ENCODE data around the gene HOATZ. TPM values are rescaled to one million over a fixed set of nuclear protein-coding genes. Genes with fewer than 3 reads are reported as not detected.

The HOATZ gene
- total and polyA plus RNA-seq, 7 donors, result not detected

DNA sequence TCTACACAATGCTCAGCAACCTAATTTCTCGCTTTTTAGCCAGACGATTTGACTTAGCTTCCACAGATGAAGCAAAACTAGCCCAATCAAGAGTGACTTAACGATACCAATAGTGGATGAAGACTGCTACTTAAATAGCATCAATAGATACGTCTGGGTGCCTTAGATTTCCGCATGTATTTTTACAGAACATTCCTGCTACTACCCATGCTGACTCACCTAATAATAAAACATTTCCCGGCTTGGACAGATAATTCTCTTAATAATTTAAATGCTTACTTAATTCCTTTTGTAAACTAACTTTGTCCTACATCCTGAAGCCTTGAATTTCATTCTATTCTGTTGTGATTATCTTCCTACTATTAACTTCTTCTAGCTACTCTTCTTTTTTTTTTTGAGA, 20.7 kb downstream of the HOATZ start:
- H3K4me1 ChIP-seq, result peaks cover 0 to 16% (median 11%) of the 10 kb centered on the region in 4 donors
- WGBS, 2 donors, result 80 to 89% methylated on average over 6 of the region's 6 CpGs
- intact Hi-C loops (cut with DNase I), result no loop called here
- H3K36me3 ChIP-seq, result no peaks in the 10 kb centered on the region
- no peak overlapping the region for H3K4me3 ChIP-seq
- no peak for DNase-seq
- TF ChIP-seq, protein P1, sequence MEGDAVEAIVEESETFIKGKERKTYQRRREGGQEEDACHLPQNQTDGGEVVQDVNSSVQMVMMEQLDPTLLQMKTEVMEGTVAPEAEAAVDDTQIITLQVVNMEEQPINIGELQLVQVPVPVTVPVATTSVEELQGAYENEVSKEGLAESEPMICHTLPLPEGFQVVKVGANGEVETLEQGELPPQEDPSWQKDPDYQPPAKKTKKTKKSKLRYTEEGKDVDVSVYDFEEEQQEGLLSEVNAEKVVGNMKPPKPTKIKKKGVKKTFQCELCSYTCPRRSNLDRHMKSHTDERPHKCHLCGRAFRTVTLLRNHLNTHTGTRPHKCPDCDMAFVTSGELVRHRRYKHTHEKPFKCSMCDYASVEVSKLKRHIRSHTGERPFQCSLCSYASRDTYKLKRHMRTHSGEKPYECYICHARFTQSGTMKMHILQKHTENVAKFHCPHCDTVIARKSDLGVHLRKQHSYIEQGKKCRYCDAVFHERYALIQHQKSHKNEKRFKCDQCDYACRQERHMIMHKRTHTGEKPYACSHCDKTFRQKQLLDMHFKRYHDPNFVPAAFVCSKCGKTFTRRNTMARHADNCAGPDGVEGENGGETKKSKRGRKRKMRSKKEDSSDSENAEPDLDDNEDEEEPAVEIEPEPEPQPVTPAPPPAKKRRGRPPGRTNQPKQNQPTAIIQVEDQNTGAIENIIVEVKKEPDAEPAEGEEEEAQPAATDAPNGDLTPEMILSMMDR (IDR thresholded peaks at IDR 0.05), result no peak
- H3K27me3 ChIP-seq, result no peaks in the 10 kb centered on the region
- H3K27ac ChIP-seq, result no peak overlapping the region
- no peaks in the 10 kb centered on the region for H3K9me3 ChIP-seq

DNA sequence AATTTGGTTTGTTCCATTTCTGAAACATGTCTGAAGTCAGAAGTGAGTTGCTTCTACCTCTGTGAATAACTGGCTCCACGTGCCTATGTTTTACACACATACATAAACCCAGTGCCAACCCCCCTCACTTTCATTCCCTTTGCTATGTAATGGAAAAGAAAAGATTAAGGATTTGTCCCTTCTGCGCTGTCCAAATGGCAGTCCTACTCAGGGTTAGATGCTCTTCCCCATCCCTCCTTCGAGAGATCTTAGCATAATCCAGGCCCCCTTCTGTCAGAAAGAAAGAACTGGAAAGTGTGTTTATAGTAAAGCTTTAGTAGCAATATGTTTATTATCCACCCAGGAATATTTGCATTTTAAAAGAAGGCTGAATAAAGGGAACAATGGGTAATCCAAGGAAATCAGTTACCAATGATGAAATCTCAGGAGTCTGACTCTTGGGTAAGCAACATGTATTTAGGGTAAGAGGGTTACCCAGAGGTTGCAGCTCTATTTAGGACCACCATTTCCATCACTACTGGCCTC, 22.8 kb downstream of the HOATZ start:
- Histone ChIP-seq H3K36me3 (no peaks in the 10 kb centered on the region), H3K4me1 (peaks cover 0 to 27% (median 23%) of the 10 kb centered on the region in 4 donors), H3K27me3 (no peaks in the 10 kb centered on the region), H3K27ac (no peak overlapping the region), H3K9me3 (no peaks in the 10 kb centered on the region), H3K4me3 (no peak overlapping the region)
- no peak for TF ChIP-seq POLR2AphosphoS5 (IDR thresholded peaks at IDR 0.05)
- TF ChIP-seq POLR2A (IDR thresholded peaks at IDR 0.05), result no peak
- TF ChIP-seq, protein P1 (IDR thresholded peaks at IDR 0.05), result no peak
- TF ChIP-seq EP300 (IDR thresholded peaks at IDR 0.05), result no peak
- no peak for DNase-seq
- WGBS, 2 donors, result 74 to 79% methylated on average over 3 of the region's 3 CpGs
- intact Hi-C loops (cut with DNase I), result no loop called here

DNA sequence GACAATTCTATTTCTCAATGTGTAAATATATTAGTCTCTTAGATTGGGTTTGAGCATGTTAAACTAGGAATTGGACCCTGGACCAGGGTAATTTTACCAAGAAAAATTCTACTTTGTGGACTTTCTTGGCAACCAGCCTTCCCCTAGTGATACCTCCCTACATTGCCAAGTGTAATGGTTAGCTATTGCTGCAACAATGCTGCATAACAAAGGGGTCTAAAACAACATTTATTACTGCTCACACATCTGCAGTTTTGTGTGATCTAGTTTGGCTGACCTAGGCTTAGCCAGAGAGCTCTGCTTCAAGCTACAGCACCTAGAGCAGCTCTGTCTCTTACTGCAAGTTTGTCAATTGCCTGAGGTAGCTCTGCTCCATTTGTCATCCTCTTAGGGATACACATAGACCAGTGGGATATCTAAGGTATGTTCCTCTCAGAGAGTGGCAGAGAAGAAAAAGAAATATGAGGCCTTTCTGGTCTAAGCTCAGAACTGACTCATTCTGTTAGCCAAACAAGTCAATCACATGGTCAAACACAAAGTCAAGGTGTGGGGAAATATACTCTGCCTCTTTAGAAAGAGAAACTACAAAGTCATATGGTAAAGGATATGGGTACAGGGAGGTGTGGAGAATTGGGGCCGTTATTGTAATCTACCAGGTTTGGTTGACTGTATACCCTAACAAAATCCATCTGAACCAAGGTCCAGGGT, 24.0 kb downstream of the HOATZ start:
- TF ChIP-seq POLR2AphosphoS5 (IDR thresholded peaks at IDR 0.05) (no peak), EP300 (IDR thresholded peaks at IDR 0.05) (no peak)
- Histone ChIP-seq H3K4me1 (peaks cover 0 to 32% (median 28%) of the 10 kb centered on the region in 4 donors), H3K9me3 (no peaks in the 10 kb centered on the region), H3K36me3 (no peaks in the 10 kb centered on the region), H3K4me3 (no peak overlapping the region), H3K27me3 (no peaks in the 10 kb centered on the region), H3K27ac (peak overlapping the region in 2 of 4 donors; percentile 92 to 94)
- intact Hi-C loops (cut with DNase I), result no loop called here
- no peak for DNase-seq
- 67 to 77% methylated on average over 1 of the region's 1 CpG for WGBS, 2 donors

DNA sequence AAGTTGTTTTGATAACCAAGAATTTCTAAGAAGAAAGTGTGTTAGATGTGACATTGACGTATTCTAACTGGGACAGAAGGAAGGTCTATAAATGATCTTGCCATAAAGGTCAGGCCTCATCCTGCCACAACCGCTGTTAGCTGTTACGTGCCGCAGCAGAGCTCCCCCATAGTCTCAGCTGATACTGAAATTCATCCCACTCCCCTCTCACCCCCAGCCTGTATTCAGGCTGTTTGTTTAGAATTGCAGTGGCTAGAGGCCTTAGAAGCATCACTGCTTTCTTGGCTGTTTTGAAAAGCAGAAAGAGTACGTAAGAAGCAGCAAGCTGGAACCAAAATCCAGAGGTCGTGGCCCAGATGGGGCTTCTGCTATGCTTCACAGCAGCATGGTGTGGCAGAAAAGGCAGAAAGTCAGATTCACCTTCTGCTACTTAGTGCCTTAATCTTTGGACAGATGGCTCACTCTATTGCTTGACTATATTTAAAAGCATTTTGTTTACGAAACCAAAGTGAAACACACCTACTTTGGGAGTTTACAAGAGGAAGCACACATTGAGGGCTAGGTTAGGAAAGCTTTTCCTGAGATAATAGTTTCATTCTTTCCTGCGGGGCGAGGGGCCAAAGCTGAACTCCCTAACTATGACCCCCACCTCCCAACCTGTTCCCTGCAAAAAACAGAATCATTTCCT, 25.0 kb downstream of the HOATZ start:
- Histone ChIP-seq H3K4me3 (peak overlapping the region; percentile 63 to 80 (median 66)), H3K27ac (peak overlapping the region; percentile 78 to 94 (median 90)), H3K36me3 (peaks cover 0 to 5% (median 0%) of the 10 kb centered on the region in 4 donors), H3K9me3 (no peaks in the 10 kb centered on the region), H3K4me1 (peaks cover 0 to 32% (median 28%) of the 10 kb centered on the region in 4 donors), H3K27me3 (no peaks in the 10 kb centered on the region)
- TF ChIP-seq EP300 (IDR thresholded peaks at IDR 0.05) (no peak), POLR2AphosphoS5 (IDR thresholded peaks at IDR 0.05) (no peak), POLR2A (IDR thresholded peaks at IDR 0.05) (no peak)
- TF ChIP-seq, protein P1 (IDR thresholded peaks at IDR 0.05), result no peak
- no peak for DNase-seq
- 76 to 81% methylated on average over 9 of the region's 9 CpGs for WGBS, 2 donors
- intact Hi-C loops (cut with DNase I), result no loop called here
